DND-41 (cell line): ENCODE results near the gene TBC1D2B.

Experiments used
- EZH2 ChIP-seq: IDR thresholded peaks from 3 replicates; pipeline ENCODE4 v1.6.1; 2012; ENCODE audit warnings: borderline replicate concordance, low read depth, mild to moderate bottlenecking, moderate library complexity, low read length, inconsistent platforms; ENCODE audit not compliant: severe bottlenecking
- TF ChIP-seq, protein P1 (sequence below): IDR thresholded peaks from 2 replicates; pipeline ENCODE4 v1.5.1; 2012; ENCODE audit warnings: borderline replicate concordance, low read length, moderate library complexity, mild to moderate bottlenecking; ENCODE audit not compliant: poor library complexity, severe bottlenecking; ENCODE audit errors: extremely low read depth

GRCh38 chr15:78083186-78083585 lies 5.7 kb upstream of the TBC1D2B start:
- TF ChIP-seq, protein P1, sequence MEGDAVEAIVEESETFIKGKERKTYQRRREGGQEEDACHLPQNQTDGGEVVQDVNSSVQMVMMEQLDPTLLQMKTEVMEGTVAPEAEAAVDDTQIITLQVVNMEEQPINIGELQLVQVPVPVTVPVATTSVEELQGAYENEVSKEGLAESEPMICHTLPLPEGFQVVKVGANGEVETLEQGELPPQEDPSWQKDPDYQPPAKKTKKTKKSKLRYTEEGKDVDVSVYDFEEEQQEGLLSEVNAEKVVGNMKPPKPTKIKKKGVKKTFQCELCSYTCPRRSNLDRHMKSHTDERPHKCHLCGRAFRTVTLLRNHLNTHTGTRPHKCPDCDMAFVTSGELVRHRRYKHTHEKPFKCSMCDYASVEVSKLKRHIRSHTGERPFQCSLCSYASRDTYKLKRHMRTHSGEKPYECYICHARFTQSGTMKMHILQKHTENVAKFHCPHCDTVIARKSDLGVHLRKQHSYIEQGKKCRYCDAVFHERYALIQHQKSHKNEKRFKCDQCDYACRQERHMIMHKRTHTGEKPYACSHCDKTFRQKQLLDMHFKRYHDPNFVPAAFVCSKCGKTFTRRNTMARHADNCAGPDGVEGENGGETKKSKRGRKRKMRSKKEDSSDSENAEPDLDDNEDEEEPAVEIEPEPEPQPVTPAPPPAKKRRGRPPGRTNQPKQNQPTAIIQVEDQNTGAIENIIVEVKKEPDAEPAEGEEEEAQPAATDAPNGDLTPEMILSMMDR: no peak
- TF ChIP-seq EZH2: no peak
